Right renal pelvis (tissue), 4 donors: ENCODE results near the gene FUZ. TPM values are rescaled to one million over a fixed set of nuclear protein-coding genes. Genes with fewer than 3 reads are reported as not detected.
A peak's percentile ranks its signal among the peaks of the same experiment; 100 is the strongest.

Experiments
- DNase-seq, 4 donors: peaks; one replicate each; pipeline ENCODE4 v3.0.0-alpha.2; 2013; ENCODE audit warnings: low read depth in 4 of 4, low spot score in 3 of 4, missing footprints in 1 of 4
- polyA plus RNA-seq, 4 donors: library from polyadenylated mRNA; unstranded; fragments of 120-200 nt; gene quantifications; one replicate each; pipeline ENCODE4 v1.2.1, GENCODE V29; 2013; ENCODE audit not compliant: insufficient read length in 4 of 4

The FUZ gene
- polyA plus RNA-seq, 4 donors, result 29.6 to 40.2 (median 31.7) TPM

- peak; percentile 77 to 82 (median 80) for DNase-seq
Measured at GRCh38 chr19:49808711-49809159, 4.4 kb downstream of the FUZ start.

- no peak for DNase-seq
Measured at GRCh38 chr19:49807904-49808675, 5.0 kb downstream of the FUZ start.

- DNase-seq, result no peak
Measured at GRCh38 chr19:49807058-49807903, 5.8 kb downstream of the FUZ start.

GRCh38 chr19:49806620-49806959 is 6.5 kb downstream of the FUZ start:
- no peak for DNase-seq

GRCh38 chr19:49805822-49806619 is 7.1 kb downstream of the FUZ start:
- DNase-seq, result no peak

GRCh38 chr19:49803529-49803856 is 9.6 kb downstream of the FUZ start:
- no peak for DNase-seq

GRCh38 chr19:49802836-49803528 is 10.1 kb downstream of the FUZ start:
- no peak for DNase-seq

- DNase-seq, result peak; percentile 83 to 88 (median 87)
Measured at GRCh38 chr19:49801966-49802661, 11.0 kb downstream of the FUZ start.

- no peak for DNase-seq
Measured at GRCh38 chr19:49801401-49801888, 11.6 kb downstream of the FUZ start.

- DNase-seq, result no peak
Measured at GRCh38 chr19:49800771-49801170, 12.3 kb downstream of the FUZ start.

- no peak for DNase-seq
Measured at GRCh38 chr19:49799798-49800376, 13.2 kb downstream of the FUZ start.

GRCh38 chr19:49799271-49799797 is 13.8 kb downstream of the FUZ start:
- no peak for DNase-seq

GRCh38 chr19:49798574-49798973 is 14.5 kb downstream of the FUZ start:
- no peak for DNase-seq

- DNase-seq, result no peak
Measured at GRCh38 chr19:49795615-49796014, 17.5 kb downstream of the FUZ start.

- no peak for DNase-seq
Measured at GRCh38 chr19:49793561-49793840, 19.6 kb downstream of the FUZ start.

- no peak for DNase-seq
Measured at GRCh38 chr19:49792829-49793560, 20.1 kb downstream of the FUZ start.

GRCh38 chr19:49791776-49792445 is 21.2 kb downstream of the FUZ start:
- DNase-seq, result no peak

- DNase-seq, result no peak
Measured at GRCh38 chr19:49790866-49791265, 22.2 kb downstream of the FUZ start.
